GM18867 (cell line): ENCODE results near the gene BAHCC1.

ENCODE experiments used
- ATAC-seq: cut with Tn5 transposase; IDR thresholded peaks from one replicate; pipeline ENCODE4 v1.9.1; 2021; ENCODE audit warnings: mild to moderate bottlenecking, moderate library complexity; ENCODE audit not compliant: unreplicated experiment

BAHCC1 gene

DNA sequence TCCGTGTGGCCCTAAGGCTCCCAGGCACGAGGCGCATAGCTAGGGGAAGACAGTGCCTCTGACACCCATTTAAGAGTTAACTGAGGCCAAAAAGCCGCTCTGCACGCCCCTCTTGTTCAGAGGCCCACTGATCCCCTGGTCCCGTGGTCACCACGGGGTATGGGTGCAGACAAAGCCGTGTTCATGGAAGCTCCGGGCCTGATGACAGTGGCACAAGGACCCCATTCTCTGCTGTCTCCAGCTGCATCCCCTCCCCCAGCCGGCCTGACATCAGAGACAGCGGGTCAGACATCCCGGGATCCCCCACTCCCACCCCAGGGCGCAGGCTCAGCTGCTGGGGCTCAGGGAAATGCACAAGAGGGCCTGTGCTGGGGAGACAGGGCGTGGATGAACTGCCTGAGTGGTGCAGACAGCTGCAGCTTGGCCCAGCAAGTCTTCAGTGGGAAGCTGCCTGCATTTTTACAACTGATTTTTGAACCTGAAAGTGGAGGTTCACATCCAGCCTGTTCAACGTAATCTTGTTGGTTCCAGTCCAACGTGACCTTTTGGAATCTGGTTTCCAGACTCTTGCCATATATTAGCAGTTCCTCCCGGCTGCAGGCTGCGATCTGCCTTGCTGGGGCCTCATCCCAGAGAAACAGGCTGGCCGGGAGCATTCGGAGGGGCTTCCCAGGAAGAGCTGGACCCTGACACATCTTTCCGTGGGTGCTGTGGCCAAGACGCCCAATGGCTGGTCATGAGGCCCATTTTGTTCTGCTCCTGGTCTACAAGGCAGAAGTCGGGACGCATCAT lies 9.7 kb upstream of the BAHCC1 start:
- no peak for ATAC-seq

DNA sequence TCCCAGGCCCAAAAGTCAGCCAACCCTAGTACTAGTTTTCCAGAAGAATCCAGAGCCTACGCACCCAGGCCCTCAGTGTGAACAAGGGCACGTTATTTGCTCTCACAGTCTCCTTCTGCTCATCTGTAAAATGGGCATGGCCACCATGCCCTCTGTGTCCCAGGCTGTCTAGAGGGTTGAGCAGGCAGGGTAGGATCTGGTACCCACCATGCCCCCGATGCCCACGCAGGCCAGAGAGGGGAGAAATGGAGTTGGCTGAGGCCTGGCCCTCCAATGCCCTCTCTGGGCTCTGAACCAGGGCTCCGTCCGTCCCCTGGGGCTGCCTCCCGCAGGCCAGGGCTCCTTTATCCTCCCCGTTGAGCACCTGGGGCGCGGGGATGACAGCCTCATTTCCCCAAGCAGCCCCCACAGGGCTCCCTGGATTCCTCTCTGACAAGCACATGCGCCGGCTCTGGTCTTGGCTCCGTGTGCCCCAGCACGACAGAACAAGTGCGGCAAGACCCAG lies 9.1 kb upstream of the BAHCC1 start:
- no peak for ATAC-seq

GRCh38 chr17:81386646-81387099 lies 8.6 kb upstream of the BAHCC1 start:
- no peak for ATAC-seq

GRCh38 chr17:81387100-81388090 lies 7.9 kb upstream of the BAHCC1 start:
- ATAC-seq = no peak

DNA sequence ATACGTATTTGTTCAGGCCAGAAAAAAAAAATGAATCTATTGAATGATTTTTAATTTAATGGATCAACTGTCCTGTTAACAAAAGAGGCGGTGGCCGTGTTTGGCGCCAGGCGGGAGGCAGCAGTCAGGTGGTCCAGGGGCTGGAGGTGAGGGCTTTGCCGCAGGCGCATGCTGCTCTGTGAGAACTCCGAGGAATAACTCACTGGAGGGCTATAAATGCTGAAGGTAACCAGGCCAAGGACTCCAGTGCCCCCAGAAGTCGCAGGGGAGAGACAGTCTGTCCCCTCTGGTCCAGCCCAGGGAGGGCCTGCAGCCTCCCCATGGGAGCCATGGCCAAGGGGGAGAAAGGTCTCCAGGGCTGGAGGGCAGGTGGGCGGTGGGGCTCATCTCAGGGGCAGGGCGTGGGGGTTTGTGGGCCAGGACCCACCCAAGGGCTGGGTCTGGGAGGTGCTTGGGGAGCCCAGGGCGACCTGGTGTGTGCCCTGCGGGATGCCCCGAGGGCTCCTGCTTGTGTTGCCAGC lies 7.1 kb upstream of the BAHCC1 start:
- no peak for ATAC-seq

GRCh38 chr17:81388612-81389367 lies 6.5 kb upstream of the BAHCC1 start:
- no peak for ATAC-seq

DNA sequence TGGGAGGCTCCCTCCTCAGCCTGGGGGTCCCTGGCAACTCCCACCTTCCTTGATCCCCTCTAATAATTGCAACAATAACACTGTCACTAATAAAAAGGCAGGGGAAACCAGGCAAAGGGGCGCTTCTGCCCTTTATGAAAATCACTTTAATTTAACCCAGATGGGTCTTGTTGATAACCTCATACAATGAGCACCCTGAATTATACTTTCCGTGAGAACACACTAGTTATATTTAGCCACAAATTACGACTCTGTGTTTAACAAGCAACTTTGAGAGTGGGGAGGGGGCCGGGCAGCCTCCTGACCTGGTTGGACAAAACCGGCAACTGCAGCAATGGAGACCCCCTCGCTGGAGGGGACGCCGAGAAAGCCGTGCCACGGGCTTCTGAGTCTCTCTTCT lies 5.7 kb upstream of the BAHCC1 start:
- ATAC-seq = no peak

DNA sequence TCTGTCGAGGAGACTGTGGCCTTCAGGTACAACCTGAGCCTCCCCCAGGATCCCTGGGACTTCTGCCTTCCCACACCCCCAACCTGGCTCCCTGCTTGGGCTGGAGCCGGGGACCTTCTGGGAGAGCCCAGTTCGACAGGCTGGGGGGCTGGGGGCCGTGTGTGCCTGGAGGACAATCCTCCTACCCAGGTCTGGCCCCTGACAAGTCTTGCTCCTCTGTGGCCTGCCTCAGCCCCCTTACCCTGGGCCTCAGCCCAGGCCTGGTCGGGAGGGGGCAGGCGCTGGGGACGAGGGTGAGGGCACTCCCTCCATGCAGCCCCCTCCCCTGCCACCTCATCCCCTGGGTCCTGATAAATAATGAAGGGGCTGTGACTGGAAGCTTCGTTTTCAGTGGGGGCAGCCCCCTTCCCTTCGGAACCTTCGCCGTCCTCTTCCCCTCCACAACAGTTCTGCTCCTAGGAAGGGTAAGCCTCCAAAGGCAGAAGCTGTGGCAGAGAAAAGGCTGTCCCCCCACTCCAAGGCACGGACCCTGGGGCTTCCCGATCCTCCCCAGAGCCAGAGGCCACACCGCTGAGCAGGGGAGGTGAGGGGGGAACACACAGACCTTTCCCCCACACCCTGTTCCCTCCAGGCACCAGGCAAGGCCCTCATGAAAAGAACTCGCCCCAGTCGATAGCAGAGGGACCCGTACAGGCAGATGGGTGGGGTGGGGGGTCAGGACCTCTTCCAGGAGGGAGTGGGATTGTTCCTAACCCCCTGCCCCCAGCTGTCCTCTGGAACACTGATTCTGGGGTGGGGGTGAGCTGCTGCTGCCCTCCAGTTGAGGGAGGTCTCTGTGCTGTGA lies 5.0 kb upstream of the BAHCC1 start:
- no peak for ATAC-seq

- ATAC-seq = no peak
Measured at GRCh38 chr17:81390873-81391255, 4.4 kb upstream of the BAHCC1 start.

- ATAC-seq = no peak
Measured at GRCh38 chr17:81391293-81391935, 3.8 kb upstream of the BAHCC1 start.

- no peak for ATAC-seq
Measured at GRCh38 chr17:81391936-81392908, 3.0 kb upstream of the BAHCC1 start.

DNA sequence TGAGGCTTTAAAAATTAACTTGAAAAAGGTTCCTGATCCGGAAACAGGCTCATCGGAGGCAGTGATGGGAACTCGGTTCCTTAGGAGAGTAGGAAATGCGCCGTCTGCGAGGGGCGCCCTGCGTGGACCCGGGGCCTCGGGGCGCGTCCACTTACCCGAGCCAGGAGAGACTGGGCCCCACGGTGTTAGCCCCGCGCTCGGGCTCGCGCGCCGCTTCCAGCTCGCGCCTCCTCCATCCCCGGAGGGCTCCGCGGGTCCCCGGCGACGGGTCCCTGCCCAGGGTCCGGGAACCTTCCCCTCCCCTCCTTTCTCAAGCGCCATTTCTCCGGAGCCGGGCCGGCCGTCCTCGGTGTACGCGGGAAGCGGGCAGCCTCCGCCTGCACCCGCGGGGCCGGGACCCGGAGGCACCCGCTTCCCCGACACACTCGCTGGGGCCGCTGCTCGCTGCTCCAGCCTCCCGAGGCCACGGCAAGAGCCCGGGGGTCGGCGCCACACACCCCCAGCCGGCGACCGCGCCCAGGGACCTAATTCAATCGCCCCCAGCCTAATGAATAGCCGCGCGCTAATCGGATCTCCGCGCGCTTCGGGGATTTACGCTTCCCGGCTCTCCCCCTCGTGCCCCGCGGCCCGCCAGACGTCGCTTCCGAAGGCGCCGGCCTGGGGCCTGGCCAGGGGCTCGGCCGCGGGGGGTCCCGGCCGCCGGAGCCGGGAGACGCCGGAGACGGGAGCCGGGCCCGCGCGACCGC lies 2.2 kb upstream of the BAHCC1 start:
- ATAC-seq = no peak

DNA sequence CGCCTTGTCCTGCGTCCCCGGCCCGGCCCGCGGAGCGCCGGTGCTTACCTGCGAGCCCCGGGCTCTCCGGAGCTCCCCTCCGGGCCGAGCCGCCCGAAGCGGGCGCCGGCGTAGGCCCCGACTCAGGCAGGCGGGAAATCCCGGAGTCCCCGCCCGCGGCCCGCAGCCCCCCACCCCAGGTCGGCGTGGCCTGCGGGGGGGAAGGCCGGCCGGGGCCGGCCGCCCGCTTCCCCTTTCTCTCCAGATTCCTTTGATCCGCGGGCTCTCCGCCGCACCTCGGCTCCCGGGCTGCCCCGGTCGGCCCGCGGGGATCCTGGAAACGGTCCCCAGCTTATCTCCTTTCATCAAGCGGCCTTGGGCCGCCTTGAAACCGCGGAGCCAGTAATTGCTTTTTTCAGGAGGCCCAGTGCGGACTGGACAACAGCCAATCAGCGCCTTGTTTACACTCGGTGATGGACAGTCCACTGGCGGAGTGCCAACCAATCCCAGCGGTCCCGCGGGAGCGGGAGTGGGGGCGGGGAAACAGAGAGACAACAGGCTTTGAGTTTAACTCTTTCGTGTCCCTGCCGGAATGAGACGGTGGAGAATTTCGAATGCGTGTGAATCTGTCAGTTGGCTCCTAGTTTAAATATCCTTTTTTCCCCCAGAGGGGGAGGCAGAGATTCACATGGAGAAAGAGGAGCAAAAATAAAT lies 1.4 kb upstream of the BAHCC1 start:
- ATAC-seq = no peak

DNA sequence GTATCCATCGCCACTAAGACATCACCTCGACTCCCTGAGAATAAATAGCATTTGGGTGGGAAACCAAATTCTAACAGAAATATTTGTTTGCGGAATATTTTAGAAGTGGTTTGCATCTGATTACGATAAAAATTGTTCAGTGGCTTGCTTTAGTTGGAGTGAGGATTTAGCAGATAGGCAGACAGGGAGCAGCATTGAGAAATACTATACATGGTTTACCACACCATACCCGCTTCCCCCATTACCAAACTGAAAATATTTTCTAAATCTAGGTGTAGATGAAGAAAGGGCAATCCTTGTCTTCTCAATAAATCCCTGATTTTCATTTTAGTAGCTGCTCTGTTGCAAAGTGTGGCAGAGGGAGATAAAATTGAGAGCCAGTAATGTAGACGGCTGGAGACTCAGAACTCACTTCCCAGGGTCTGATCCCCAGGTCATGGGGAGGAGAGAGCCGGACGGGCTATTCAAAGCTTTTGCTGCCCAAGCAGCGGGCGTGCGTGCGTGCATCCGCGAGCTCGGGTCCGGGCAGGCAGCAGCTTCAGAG lies 808 bp upstream of the BAHCC1 start:
- ATAC-seq = no peak

- ATAC-seq = no peak
Measured at GRCh38 chr17:81395600-81396277, 482 bp downstream of the BAHCC1 start.

- ATAC-seq = no peak
Measured at GRCh38 chr17:81396278-81396721, 1.0 kb downstream of the BAHCC1 start.
